Measurements from ENCODE around the gene TRIM52. TPM values are rescaled to one million over a fixed set of nuclear protein-coding genes. Genes with fewer than 3 reads are reported as not detected.

TRIM52 gene
- total RNA-seq, 4 donors from 2014 or later: 14.7 to 24.3 (median 20.4) TPM

DNA sequence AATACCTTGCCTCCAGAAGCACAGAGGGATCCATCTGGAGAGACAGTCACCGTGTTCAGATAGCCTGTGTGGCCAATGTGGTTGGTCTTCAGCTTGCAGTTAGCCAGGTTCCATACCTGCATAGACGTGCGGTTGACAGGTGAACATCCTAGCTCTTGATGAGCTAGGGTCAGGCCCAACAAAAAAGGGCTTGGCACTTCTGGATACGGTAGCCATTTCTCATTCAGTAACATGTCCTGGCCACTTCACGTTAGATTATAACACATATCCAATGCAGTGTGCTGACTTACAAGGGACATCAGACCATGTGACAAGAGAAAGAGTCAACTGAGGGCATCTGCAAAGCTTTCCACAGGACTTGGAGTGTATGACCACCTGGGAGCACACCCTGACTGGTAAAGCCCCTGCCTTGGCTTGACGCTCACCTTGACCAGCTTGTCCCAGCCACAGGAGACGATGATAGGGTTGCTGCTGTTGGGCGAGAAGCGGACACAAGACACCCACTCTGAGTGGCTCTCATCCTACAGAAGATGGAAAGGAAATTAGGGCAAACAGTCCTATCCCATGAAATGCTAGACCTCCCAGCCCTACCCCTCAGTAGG, 21.8 kb downstream of the TRIM52 start:
- H3K27me3 ChIP-seq: no peaks in the 10 kb centered on the region

DNA sequence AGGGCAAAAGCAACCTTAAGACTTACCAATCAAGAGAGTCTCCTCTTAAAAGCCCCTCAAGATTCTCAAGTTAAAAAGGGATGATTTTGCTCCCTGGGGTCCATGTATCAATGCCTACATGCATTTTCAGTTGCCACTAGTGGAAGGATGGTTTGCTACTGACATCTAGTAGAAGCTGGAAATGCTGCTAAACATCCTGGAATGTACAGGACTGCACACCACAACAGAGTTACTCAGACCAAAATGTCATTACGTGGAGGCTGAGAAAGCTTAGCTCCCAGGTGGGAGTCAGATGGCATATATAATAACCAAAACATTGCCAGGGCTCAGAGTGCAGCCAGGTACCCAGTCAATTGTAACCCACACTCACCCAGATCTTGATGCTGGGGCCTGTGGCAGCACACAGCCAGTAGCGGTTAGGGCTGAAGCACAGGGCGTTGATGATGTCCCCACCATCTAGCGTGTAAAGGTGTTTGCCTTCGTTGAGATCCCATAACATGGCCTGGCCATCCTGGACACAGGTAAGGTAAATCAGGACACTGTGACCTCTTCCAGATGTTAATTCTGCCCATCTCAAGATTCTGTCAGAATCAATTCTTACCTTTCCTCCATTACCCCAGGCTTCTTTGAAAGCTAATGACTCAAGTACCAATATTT, 23.1 kb downstream of the TRIM52 start:
- no peak for TF ChIP-seq POLR2AphosphoS5 (IDR thresholded peaks at IDR 0.05)
- no peak for TF ChIP-seq POLR2A (IDR thresholded peaks at IDR 0.05)
- TF ChIP-seq, protein P1, sequence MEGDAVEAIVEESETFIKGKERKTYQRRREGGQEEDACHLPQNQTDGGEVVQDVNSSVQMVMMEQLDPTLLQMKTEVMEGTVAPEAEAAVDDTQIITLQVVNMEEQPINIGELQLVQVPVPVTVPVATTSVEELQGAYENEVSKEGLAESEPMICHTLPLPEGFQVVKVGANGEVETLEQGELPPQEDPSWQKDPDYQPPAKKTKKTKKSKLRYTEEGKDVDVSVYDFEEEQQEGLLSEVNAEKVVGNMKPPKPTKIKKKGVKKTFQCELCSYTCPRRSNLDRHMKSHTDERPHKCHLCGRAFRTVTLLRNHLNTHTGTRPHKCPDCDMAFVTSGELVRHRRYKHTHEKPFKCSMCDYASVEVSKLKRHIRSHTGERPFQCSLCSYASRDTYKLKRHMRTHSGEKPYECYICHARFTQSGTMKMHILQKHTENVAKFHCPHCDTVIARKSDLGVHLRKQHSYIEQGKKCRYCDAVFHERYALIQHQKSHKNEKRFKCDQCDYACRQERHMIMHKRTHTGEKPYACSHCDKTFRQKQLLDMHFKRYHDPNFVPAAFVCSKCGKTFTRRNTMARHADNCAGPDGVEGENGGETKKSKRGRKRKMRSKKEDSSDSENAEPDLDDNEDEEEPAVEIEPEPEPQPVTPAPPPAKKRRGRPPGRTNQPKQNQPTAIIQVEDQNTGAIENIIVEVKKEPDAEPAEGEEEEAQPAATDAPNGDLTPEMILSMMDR (IDR thresholded peaks at IDR 0.05): no peak
- TF ChIP-seq EP300 (IDR thresholded peaks at IDR 0.05; ENCODE audit: low read depth): no peak

More for the DNA sequence above, 21.8 kb downstream of the TRIM52 start:
- H3K27ac ChIP-seq: no peak overlapping the region
- no peak overlapping the region for H3K4me3 ChIP-seq
- H3K36me3 ChIP-seq: peaks cover 0 to 64% (median 36%) of the 10 kb centered on the region in 4 donors
- TF ChIP-seq, protein P1 (IDR thresholded peaks at IDR 0.05): no peak
- TF ChIP-seq POLR2AphosphoS5 (IDR thresholded peaks at IDR 0.05): no peak
- no peak for TF ChIP-seq POLR2A (IDR thresholded peaks at IDR 0.05)
- TF ChIP-seq EP300 (IDR thresholded peaks at IDR 0.05; ENCODE audit: low read depth): no peak
- H3K4me1 ChIP-seq: peaks cover 9 to 25% (median 17%) of the 10 kb centered on the region in 4 donors
- in situ Hi-C loops (cut with MboI; ENCODE audit: low pct_ligation_motif_present in 1 of 4, low pct_unique_long_range_greater_than_20kb in 1 of 4, low sequenced_read_pairs in 3 of 4) (no loop called here), intact Hi-C loops (cut with DNase I; ENCODE audit: low total_unique reads) (no loop called here)
- no peaks in the 10 kb centered on the region for H3K9me3 ChIP-seq
- DNase-seq: no peak
- WGBS, 2 donors (ENCODE audit: low coverage in 1 of 2): 80 to 91% methylated on average over 1 to 9 of the region's 9 CpGs

DNA sequence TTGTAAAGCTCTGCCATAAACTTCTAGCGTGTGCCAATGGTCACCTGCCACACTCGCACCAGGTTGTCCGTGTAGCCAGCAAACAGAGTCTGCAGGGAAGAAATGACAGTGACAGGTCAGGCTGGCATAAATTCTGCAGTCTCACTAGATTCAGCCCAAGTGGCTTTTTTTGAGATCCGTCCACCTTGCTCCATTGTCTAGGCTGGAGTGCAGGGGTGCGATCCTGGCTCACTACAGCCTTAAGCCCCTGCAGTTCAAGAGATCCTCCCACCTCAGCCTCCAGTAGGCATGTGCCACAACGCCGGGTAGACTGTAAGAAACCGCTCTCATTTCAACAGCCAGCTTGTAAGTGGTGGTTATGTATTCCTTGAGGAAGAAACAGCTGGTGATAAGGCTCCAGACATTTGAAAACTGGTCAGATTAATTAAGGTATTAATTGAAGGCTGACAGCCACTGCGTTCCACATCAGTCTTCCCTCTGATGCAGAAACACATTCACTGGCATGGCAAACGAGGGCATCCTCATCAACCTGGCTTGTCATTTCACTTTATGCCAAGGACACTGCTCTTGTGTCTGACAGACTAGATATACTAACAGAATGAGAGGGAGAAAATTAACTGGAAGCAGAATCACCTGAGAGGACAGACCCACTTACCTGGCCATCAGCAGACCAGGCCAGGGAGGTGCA, 23.8 kb downstream of the TRIM52 start:
- intact Hi-C loops (cut with DNase I; ENCODE audit: low total_unique reads): no loop called here
- DNase-seq: no peak
- Histone ChIP-seq H3K36me3 (peaks cover 0 to 67% (median 36%) of the 10 kb centered on the region in 4 donors), H3K27me3 (no peaks in the 10 kb centered on the region), H3K9me3 (no peaks in the 10 kb centered on the region), H3K4me3 (no peak overlapping the region), H3K27ac (no peak overlapping the region), H3K4me1 (peaks cover 6 to 18% (median 10%) of the 10 kb centered on the region in 4 donors)
- in situ Hi-C loops (cut with MboI; ENCODE audit: low pct_ligation_motif_present in 1 of 4, low pct_unique_long_range_greater_than_20kb in 1 of 4, low sequenced_read_pairs in 3 of 4): no loop called here
- 82 to 86% methylated on average over 5 to 10 of the region's 10 CpGs for WGBS, 2 donors (ENCODE audit: low coverage in 1 of 2)
- TF ChIP-seq POLR2AphosphoS5 (IDR thresholded peaks at IDR 0.05) (peak in 1 of 3 donors; percentile 2), EP300 (IDR thresholded peaks at IDR 0.05; ENCODE audit: low read depth) (no peak)

More for the DNA sequence above, 23.1 kb downstream of the TRIM52 start:
- Histone ChIP-seq H3K4me1 (peaks cover 9 to 25% (median 17%) of the 10 kb centered on the region in 4 donors), H3K36me3 (peaks cover 0 to 67% (median 36%) of the 10 kb centered on the region in 4 donors), H3K27ac (no peak overlapping the region), H3K4me3 (no peak overlapping the region), H3K9me3 (no peaks in the 10 kb centered on the region), H3K27me3 (no peaks in the 10 kb centered on the region)
- in situ Hi-C loops (cut with MboI; ENCODE audit: low pct_ligation_motif_present in 1 of 4, low pct_unique_long_range_greater_than_20kb in 1 of 4, low sequenced_read_pairs in 3 of 4): no loop called here
- DNase-seq: no peak
- intact Hi-C loops (cut with DNase I; ENCODE audit: low total_unique reads): no loop called here
- WGBS, 2 donors (ENCODE audit: low coverage in 1 of 2): 88 to 100% methylated on average over 1 to 5 of the region's 5 CpGs

DNA sequence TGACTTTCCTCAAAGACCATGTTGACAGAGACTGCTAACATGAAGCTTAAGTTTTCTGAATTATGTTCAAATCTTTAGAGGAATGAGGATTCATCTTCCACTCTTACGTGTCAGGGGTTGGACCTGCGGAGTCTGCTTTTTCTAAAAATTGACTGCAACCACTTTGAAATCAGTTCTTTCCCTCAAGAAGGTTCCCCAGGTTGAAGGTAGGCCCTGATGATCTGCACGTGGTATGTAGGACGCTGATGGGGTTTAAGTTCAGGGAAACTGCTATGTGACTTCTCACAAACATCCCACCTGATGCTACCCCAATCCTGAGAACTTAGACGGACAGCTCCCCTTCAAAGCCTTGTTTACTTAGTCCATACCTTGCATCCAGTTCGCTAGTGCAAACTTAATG, 24.5 kb downstream of the TRIM52 start:
- TF ChIP-seq POLR2A (IDR thresholded peaks at IDR 0.05): no peak
- TF ChIP-seq, protein P1 (IDR thresholded peaks at IDR 0.05): no peak
- no peak for TF ChIP-seq POLR2AphosphoS5 (IDR thresholded peaks at IDR 0.05)
- TF ChIP-seq EP300 (IDR thresholded peaks at IDR 0.05; ENCODE audit: low read depth): no peak
- WGBS, 2 donors (ENCODE audit: low coverage in 1 of 2): 74 to 77% methylated on average over 4 to 6 of the region's 6 CpGs
- H3K4me3 ChIP-seq: no peak overlapping the region
- peaks cover 0 to 12% (median 4%) of the 10 kb centered on the region in 4 donors for H3K4me1 ChIP-seq
- in situ Hi-C loops (cut with MboI; ENCODE audit: low pct_ligation_motif_present in 1 of 4, low pct_unique_long_range_greater_than_20kb in 1 of 4, low sequenced_read_pairs in 3 of 4) (no loop called here), intact Hi-C loops (cut with DNase I; ENCODE audit: low total_unique reads) (no loop called here)
- H3K27me3 ChIP-seq: no peaks in the 10 kb centered on the region
- no peaks in the 10 kb centered on the region for H3K9me3 ChIP-seq
- H3K27ac ChIP-seq: no peak overlapping the region
- DNase-seq: no peak
- H3K36me3 ChIP-seq: peaks cover 0 to 61% (median 34%) of the 10 kb centered on the region in 4 donors
